Caco-2 (cell line): ENCODE results near the gene PLPP1. TPM values are rescaled to one million over a fixed set of nuclear protein-coding genes. Genes with fewer than 3 reads are reported as not detected.

Source experiments
- BruUV-seq: library from RNA; stranded (reverse); fragments of 400-500 nt; replicated peaks from 2 replicates; lab custom pipeline; 2021; lab: Mats Ljungman, UMichigan
- CTCF ChIA-PET: fragments of 300-600 bp; sonication (Branson Sonifier 250); formaldehyde crosslinking; loops from one replicate; lab custom pipeline; 2022; ENCODE audit warnings: antibody characterized with exemption; lab: Charles Lee
- POLR2A ChIA-PET: fragments of 300-600 bp; sonication (Branson Sonifier 250); formaldehyde crosslinking; loops from one replicate; lab custom pipeline; 2022; ENCODE audit warnings: antibody characterized with exemption; lab: Charles Lee
- DNase-seq, 2 experiments: peaks; one replicate each; pipeline versions ENCODE4 v3.0.0 to v3.0.0-alpha.2; 2020 to 2022
- H3K27me3 ChIP-seq: replicated peaks from 2 replicates; pipeline ENCODE4 v1.6.0; 2011; ENCODE audit warnings: low read length; ENCODE audit not compliant: control insufficient read depth, insufficient read depth
- H3K36me3 ChIP-seq: 2 replicates; pipeline ENCODE4 v1.5.1; 2011; ENCODE audit warnings: low read length; ENCODE audit not compliant: control insufficient read depth, insufficient read depth
- H3K4me1 ChIP-seq: fragments of 250-450 bp; sonication (Bioruptor Pico); 2 replicates; pipeline ENCODE4 v1.5.1; 2020; ENCODE audit warnings: mild to moderate bottlenecking
- H3K4me3 ChIP-seq: 2 replicates; pipeline ENCODE4 v1.5.1; 2011; ENCODE audit warnings: low read depth, mild to moderate bottlenecking, control low read depth, low read length
- H3K9me3 ChIP-seq: fragments of 250-450 bp; sonication (Bioruptor Pico); 2 replicates; pipeline ENCODE4 v1.5.1; 2020; ENCODE audit warnings: mild to moderate bottlenecking, moderate library complexity
- H3K27ac Mint-ChIP-seq: one replicate; pipeline ENCODE4 v1.8.0; 2022; ENCODE audit warnings: mixed read lengths; ENCODE audit not compliant: unreplicated experiment
- H3K27me3 Mint-ChIP-seq: one replicate; pipeline ENCODE4 v1.8.0; 2022; ENCODE audit warnings: mixed read lengths; ENCODE audit not compliant: insufficient read depth, unreplicated experiment
- H3K36me3 Mint-ChIP-seq: one replicate; pipeline ENCODE4 v1.8.0; 2022; ENCODE audit warnings: mild to moderate bottlenecking, mixed read lengths; ENCODE audit not compliant: insufficient read depth, unreplicated experiment
- H3K4me1 Mint-ChIP-seq: one replicate; pipeline ENCODE4 v1.8.0; 2022; ENCODE audit warnings: low read depth, mixed read lengths; ENCODE audit not compliant: unreplicated experiment
- H3K4me3 Mint-ChIP-seq: one replicate; pipeline ENCODE4 v1.8.0; 2022; ENCODE audit warnings: mild to moderate bottlenecking, moderate library complexity, mixed read lengths; ENCODE audit not compliant: unreplicated experiment
- H3K9me3 Mint-ChIP-seq: one replicate; pipeline ENCODE4 v1.8.0; 2022; ENCODE audit warnings: mixed read lengths; ENCODE audit not compliant: unreplicated experiment
- CTCF ChIP-seq, 2 experiments: fragments of 200-600 bp in 1 of 2; IDR thresholded peaks; 1 replicate in 1 of 2; 2 replicates in 1 of 2; pipeline versions ENCODE4 v1.5.1 to v1.8.0; 2011 to 2022; ENCODE audit warnings: antibody characterized with exemption in 1 of 2, control low read depth in 1 of 2, inconsistent platforms in 1 of 2, low read depth in 1 of 2, low read length in 1 of 2, mild to moderate bottlenecking in 1 of 2, moderate library complexity in 1 of 2; ENCODE audit not compliant: insufficient read depth in 1 of 2, severe bottlenecking in 1 of 2, unreplicated experiment in 1 of 2
- intact Hi-C: fragments of 100-400 bp; cut with micrococcal nuclease; formaldehyde crosslinking; loops from one replicate; pipeline ENCODE4 v1.10.0; 2022; ENCODE audit not compliant: unreplicated experiment
- total RNA-seq: library from RNA; stranded (reverse); gene quantifications from 2 replicates; pipeline ENCODE4 v1.2.3, GENCODE V29; 2022

Gene PLPP1
- total RNA-seq, 1 experiment from 2014 or later = 49.4 TPM

GRCh38 chr5:55441954-55442353 is 92.8 kb downstream of the PLPP1 start:
- Histone ChIP-seq H3K4me3 (no peak overlapping the region), H3K9me3 (no peaks in the 10 kb centered on the region), H3K4me1 (peaks cover 18% of the 10 kb centered on the region), H3K36me3 (no peaks in the 10 kb centered on the region; the same call in 1 of the 2 replicates), H3K27me3 (no peaks in the 10 kb centered on the region)
- Mint-ChIP-seq H3K9me3 (no peaks in the 10 kb centered on the region), H3K27ac (no peak overlapping the region), H3K36me3 (peaks cover 24% of the 10 kb centered on the region), H3K27me3 (no peaks in the 10 kb centered on the region), H3K4me1 (peaks cover 20% of the 10 kb centered on the region), H3K4me3 (no peak overlapping the region)
- BruUV-seq = no TSS peak
- POLR2A ChIA-PET = no interaction called here
- CTCF ChIA-PET = no interaction called here
- no peak for TF ChIP-seq CTCF (IDR thresholded peaks at IDR 0.05; ENCODE audit: insufficient read depth in 1 of 2, low read depth in 1 of 2, low read length in 1 of 2, severe bottlenecking in 1 of 2, unreplicated experiment in 1 of 2)
- DNase-seq = no peak
- intact Hi-C loops = no loop called here

- Mint-ChIP-seq H3K9me3 (no peaks in the 10 kb centered on the region), H3K4me3 (no peak overlapping the region), H3K4me1 (peaks cover 20% of the 10 kb centered on the region), H3K27ac (no peak overlapping the region), H3K27me3 (no peaks in the 10 kb centered on the region), H3K36me3 (peaks cover 31% of the 10 kb centered on the region)
- no TSS peak for BruUV-seq
- intact Hi-C loops = no loop called here
- ChIA-PET POLR2A (no interaction called here), CTCF (no interaction called here)
- no peak overlapping the region for H3K4me3 ChIP-seq
- H3K4me1 ChIP-seq = peaks cover 18% of the 10 kb centered on the region
- TF ChIP-seq CTCF (IDR thresholded peaks at IDR 0.05; ENCODE audit: insufficient read depth in 1 of 2, low read depth in 1 of 2, low read length in 1 of 2, severe bottlenecking in 1 of 2, unreplicated experiment in 1 of 2) = no peak
- DNase-seq = no peak
- H3K9me3 ChIP-seq = no peaks in the 10 kb centered on the region
- no peaks in the 10 kb centered on the region for H3K27me3 ChIP-seq
- H3K36me3 ChIP-seq = no peaks in the 10 kb centered on the region
These were observed 93.5 kb downstream of the PLPP1 start for GRCh38 chr5:55441107-55441771.

DNA sequence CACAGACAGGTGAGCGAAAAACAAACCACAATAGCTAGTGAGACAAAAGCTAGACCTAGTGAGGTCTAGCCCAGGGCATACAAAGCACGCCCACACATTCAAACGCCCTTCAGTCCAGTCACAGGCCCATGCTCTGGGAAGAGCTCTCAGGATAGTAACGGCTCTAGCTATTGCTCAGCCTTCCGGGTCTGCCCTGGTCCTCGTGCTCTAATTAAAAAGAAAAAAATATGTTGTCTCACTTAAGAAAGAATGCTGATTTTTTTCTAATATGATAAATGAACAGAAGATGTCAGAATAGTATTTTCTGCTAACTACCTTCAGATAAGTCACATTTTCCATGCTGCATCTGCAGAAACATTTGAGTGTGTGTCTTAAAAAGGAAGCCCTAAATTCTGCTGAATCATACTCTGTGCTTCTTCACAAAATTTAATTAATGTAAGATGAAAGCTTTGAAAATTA is 94.5 kb downstream of the PLPP1 start:
- Histone ChIP-seq H3K36me3 (peaks cover 2% of the 10 kb centered on the region), H3K27me3 (no peaks in the 10 kb centered on the region), H3K4me3 (no peak overlapping the region), H3K4me1 (peaks cover 18% of the 10 kb centered on the region), H3K9me3 (no peaks in the 10 kb centered on the region)
- no peak for TF ChIP-seq CTCF (IDR thresholded peaks at IDR 0.05; ENCODE audit: insufficient read depth in 1 of 2, low read depth in 1 of 2, low read length in 1 of 2, severe bottlenecking in 1 of 2, unreplicated experiment in 1 of 2)
- no TSS peak for BruUV-seq
- peaks cover 41% of the 10 kb centered on the region for H3K36me3 Mint-ChIP-seq
- no peak for DNase-seq
- CTCF ChIA-PET = no interaction called here
- intact Hi-C loops = no loop called here
- peaks cover 20% of the 10 kb centered on the region for H3K4me1 Mint-ChIP-seq
- no peaks in the 10 kb centered on the region for H3K27me3 Mint-ChIP-seq
- H3K9me3 Mint-ChIP-seq = peaks cover 5% of the 10 kb centered on the region
- POLR2A ChIA-PET = interaction anchor here (0.5 kb wide), 1 partner anchor 394 kb away, joined by 5 read pairs; no protein-coding TSS in a partner anchor
- H3K27ac Mint-ChIP-seq = peak overlapping the region; percentile 28
- no peak overlapping the region for H3K4me3 Mint-ChIP-seq
